ENCODE results near the gene BACH2. TPM values are rescaled to one million over a fixed set of nuclear protein-coding genes. Genes with fewer than 3 reads are reported as not detected.

BACH2 gene
- polyA plus RNA-seq, 2 of the 4 experiments (the other 2 are of a cell fraction) = 0.01 to 0.36 TPM

DNA sequence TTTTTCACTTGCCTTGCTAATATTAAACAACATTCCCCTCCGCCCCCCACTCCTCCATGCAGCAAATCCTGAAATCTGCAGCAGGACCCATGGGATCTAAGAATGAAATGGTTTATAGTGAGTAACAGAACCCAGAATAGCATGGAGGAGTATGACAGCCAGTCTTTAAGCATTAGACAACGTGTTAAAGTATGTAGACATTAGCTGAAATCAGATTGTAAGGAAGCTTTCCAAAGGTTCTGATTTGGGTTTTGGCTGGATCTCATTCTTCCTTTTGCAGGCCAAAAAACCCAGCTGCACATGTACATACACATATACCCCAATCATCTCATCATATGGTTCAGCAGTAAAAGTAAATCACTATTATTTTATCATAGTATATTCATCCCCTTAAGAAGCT lies 275.9 kb downstream of the BACH2 start:
- ChIA-PET CTCF (interaction anchor here (1.4 kb wide), 2 partner anchors 47 to 80 kb away, joined by 3 to 4 read pairs; no protein-coding TSS in a partner anchor), POLR2A (no interaction called here)
- TF ChIP-seq NFE2L2 (conservative IDR thresholded peaks at IDR 0.05; ENCODE audit: low read length) = no peak
- TF ChIP-seq, protein P1, sequence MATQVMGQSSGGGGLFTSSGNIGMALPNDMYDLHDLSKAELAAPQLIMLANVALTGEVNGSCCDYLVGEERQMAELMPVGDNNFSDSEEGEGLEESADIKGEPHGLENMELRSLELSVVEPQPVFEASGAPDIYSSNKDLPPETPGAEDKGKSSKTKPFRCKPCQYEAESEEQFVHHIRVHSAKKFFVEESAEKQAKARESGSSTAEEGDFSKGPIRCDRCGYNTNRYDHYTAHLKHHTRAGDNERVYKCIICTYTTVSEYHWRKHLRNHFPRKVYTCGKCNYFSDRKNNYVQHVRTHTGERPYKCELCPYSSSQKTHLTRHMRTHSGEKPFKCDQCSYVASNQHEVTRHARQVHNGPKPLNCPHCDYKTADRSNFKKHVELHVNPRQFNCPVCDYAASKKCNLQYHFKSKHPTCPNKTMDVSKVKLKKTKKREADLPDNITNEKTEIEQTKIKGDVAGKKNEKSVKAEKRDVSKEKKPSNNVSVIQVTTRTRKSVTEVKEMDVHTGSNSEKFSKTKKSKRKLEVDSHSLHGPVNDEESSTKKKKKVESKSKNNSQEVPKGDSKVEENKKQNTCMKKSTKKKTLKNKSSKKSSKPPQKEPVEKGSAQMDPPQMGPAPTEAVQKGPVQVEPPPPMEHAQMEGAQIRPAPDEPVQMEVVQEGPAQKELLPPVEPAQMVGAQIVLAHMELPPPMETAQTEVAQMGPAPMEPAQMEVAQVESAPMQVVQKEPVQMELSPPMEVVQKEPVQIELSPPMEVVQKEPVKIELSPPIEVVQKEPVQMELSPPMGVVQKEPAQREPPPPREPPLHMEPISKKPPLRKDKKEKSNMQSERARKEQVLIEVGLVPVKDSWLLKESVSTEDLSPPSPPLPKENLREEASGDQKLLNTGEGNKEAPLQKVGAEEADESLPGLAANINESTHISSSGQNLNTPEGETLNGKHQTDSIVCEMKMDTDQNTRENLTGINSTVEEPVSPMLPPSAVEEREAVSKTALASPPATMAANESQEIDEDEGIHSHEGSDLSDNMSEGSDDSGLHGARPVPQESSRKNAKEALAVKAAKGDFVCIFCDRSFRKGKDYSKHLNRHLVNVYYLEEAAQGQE (IDR thresholded peaks at IDR 0.05) = no peak
- no peak for TF ChIP-seq FOSB (CRISPR knock-in tag; IDR thresholded peaks at IDR 0.05)
- TF ChIP-seq, protein P2, sequence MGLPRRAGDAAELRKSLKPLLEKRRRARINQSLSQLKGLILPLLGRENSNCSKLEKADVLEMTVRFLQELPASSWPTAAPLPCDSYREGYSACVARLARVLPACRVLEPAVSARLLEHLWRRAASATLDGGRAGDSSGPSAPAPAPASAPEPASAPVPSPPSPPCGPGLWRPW (IDR thresholded peaks at IDR 0.05) = no peak
- TF ChIP-seq HEYL (CRISPR knock-in tag; IDR thresholded peaks at IDR 0.05) = no peak
- no peak for TF ChIP-seq MAZ (IDR thresholded peaks at IDR 0.05; ENCODE audit: borderline replicate concordance, low read depth, low read length)
- no peak for TF ChIP-seq ESRRA (IDR thresholded peaks at IDR 0.05; ENCODE audit: borderline replicate concordance, low read length)
- no peak for TF ChIP-seq RNF2 (IDR thresholded peaks at IDR 0.05; ENCODE audit: borderline replicate concordance, low read depth)
- TF ChIP-seq, protein P3, sequence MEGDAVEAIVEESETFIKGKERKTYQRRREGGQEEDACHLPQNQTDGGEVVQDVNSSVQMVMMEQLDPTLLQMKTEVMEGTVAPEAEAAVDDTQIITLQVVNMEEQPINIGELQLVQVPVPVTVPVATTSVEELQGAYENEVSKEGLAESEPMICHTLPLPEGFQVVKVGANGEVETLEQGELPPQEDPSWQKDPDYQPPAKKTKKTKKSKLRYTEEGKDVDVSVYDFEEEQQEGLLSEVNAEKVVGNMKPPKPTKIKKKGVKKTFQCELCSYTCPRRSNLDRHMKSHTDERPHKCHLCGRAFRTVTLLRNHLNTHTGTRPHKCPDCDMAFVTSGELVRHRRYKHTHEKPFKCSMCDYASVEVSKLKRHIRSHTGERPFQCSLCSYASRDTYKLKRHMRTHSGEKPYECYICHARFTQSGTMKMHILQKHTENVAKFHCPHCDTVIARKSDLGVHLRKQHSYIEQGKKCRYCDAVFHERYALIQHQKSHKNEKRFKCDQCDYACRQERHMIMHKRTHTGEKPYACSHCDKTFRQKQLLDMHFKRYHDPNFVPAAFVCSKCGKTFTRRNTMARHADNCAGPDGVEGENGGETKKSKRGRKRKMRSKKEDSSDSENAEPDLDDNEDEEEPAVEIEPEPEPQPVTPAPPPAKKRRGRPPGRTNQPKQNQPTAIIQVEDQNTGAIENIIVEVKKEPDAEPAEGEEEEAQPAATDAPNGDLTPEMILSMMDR (IDR thresholded peaks at IDR 0.05) = no peak
- no peak for TF ChIP-seq NR3C1 (IDR thresholded peaks at IDR 0.05)
- TF ChIP-seq RCOR1 (IDR thresholded peaks at IDR 0.05; ENCODE audit: low read depth, low read length) = no peak
- no peak for TF ChIP-seq EP300 (IDR thresholded peaks at IDR 0.05)
- no peak overlapping the region for H3K4me3 ChIP-seq
- H3K27ac ChIP-seq = no peak overlapping the region
- H3K4me2 ChIP-seq = no peak overlapping the region
- H3K9me3 ChIP-seq = no peaks in the 10 kb centered on the region
- 0 out of 3 replicates have a peak, but pooled peaks cover 2% of the 10 kb centered on the region for H3K4me1 ChIP-seq
- no peak for DNase-seq (ENCODE audit: low read depth in 1 of 2, low spot score in 1 of 2)
- 18% methylated on average over 2 of the region's 2 CpGs for WGBS (ENCODE audit: missing lambda C conversion rate)
- ATAC-seq = no peak
- FAIRE-seq = no peak

DNA sequence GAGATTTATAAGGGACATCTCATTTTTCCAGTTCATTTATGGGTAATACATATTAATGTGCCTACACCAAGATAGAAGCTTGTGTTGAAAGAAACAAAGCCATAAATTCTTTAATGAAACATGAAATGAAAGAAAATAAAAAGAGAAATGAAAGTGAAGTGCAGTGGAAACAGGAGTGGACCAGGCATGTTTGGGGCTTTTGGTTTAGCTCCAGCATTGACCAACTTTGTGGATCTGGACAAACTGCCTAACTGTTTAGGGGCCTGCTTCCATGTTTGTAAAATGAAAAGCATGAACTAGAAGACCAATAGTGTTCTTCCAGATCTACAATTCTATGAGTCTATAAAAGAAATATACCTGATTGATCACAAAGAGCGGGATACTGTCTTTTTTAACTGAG lies 277.4 kb downstream of the BACH2 start:
- ATAC-seq = no peak
- H3K9me3 ChIP-seq = no peaks in the 10 kb centered on the region
- WGBS (ENCODE audit: missing lambda C conversion rate) = 24% methylated on average over 1 of the region's 1 CpG
- no peak for DNase-seq (ENCODE audit: low read depth in 1 of 2, low spot score in 1 of 2)
- no peak overlapping the region for H3K27ac ChIP-seq
- CTCF ChIA-PET = no interaction called here
- TF ChIP-seq HOXB13 (CRISPR knock-in tag; IDR thresholded peaks at IDR 0.05; ENCODE audit: low read depth) = no peak
- TF ChIP-seq, protein P4, sequence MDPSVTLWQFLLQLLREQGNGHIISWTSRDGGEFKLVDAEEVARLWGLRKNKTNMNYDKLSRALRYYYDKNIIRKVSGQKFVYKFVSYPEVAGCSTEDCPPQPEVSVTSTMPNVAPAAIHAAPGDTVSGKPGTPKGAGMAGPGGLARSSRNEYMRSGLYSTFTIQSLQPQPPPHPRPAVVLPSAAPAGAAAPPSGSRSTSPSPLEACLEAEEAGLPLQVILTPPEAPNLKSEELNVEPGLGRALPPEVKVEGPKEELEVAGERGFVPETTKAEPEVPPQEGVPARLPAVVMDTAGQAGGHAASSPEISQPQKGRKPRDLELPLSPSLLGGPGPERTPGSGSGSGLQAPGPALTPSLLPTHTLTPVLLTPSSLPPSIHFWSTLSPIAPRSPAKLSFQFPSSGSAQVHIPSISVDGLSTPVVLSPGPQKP (IDR thresholded peaks at IDR 0.05; ENCODE audit: low read depth, low read length) = no peak
- TF ChIP-seq NR3C1 (IDR thresholded peaks at IDR 0.05) = no peak
- TF ChIP-seq RARB (CRISPR knock-in tag; IDR thresholded peaks at IDR 0.05) = no peak
- TF ChIP-seq, protein P2 (IDR thresholded peaks at IDR 0.05) = no peak
- TF ChIP-seq NFE2L2 (conservative IDR thresholded peaks at IDR 0.05; ENCODE audit: low read length) = no peak
- TF ChIP-seq RCOR1 (IDR thresholded peaks at IDR 0.05; ENCODE audit: low read depth, low read length) = no peak
- TF ChIP-seq NPAS2 (CRISPR knock-in tag; IDR thresholded peaks at IDR 0.05; ENCODE audit: borderline replicate concordance) = no peak
- no peak for TF ChIP-seq MYC (IDR thresholded peaks at IDR 0.05; ENCODE audit: borderline replicate concordance, low read length)
- TF ChIP-seq CEBPB (IDR thresholded peaks at IDR 0.05) = no peak
- no peak for TF ChIP-seq ESRRA (IDR thresholded peaks at IDR 0.05; ENCODE audit: borderline replicate concordance, low read length)
- TF ChIP-seq FOSL2 (IDR thresholded peaks at IDR 0.05) = no peak
- TF ChIP-seq FOSL2 (CRISPR knock-in tag; IDR thresholded peaks at IDR 0.05) = no peak
- TF ChIP-seq CBX2 (IDR thresholded peaks at IDR 0.05; ENCODE audit: borderline replicate concordance, low read depth) = no peak
- no peak for FAIRE-seq
- no peak overlapping the region for H3K4me3 ChIP-seq
- POLR2A ChIA-PET = no interaction called here
- H3K4me2 ChIP-seq = no peak overlapping the region
- H3K4me1 ChIP-seq = no peaks in the 10 kb centered on the region
